ENCODE measurements around the gene SYNPR.

SYNPR gene

DNA sequence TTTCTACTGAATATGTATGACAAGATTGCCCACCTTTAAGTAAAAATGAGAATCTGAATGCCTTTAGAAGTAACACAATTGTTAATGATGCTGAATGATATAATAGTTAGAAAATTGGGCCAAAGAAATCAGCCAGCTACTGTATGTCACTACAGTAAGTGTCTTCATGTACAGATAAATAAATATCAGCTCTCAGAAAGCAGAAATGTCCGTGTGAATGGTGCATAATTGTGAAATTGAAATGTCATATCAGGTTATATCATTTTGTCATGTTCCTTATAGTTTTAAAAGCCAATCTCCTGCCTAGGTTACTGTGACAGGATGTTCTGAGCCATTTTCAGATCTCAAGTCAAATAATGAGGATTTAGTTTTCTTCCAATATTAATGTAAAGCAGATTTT lies 283.8 kb downstream of the SYNPR start:
- no peak for DNase-seq

DNA sequence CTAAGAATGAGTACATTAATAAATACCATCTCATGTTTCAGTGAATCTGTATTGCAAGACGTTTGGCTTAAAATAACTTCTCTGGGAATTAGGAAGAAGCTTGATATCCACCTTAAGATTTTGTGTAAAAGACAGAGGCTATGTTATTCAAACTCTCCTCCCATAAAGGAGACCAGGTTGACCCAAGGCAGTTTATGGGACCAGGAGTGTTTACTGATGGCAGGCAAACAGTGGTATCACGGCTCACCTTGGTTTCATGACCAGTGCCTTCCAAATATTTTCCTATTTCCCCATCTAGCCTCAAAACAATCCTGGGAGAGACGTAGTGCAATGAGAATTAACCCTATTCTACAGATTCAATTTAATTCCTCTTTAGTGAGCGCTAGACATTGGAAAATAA lies 284.2 kb downstream of the SYNPR start:
- no peak for DNase-seq

DNA sequence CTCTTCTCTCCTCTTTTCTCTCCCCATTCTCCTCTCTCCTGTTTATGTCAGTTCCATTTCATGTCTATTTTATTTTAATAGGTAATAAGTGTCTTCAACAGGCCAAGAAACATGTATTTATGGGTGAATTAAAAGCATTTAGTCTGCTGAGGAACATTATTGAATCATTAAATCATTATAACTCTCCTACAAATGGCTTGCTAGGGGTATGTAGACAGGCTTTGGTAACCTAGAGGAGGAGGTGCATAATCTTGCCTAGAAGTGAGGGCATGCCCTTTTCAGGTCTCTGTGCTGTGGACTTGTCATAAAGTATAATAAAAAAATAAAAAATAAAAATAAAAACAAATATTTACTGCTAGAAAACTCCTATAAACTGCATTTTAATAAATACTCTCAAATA lies 285.5 kb downstream of the SYNPR start:
- DNase-seq = no peak

DNA sequence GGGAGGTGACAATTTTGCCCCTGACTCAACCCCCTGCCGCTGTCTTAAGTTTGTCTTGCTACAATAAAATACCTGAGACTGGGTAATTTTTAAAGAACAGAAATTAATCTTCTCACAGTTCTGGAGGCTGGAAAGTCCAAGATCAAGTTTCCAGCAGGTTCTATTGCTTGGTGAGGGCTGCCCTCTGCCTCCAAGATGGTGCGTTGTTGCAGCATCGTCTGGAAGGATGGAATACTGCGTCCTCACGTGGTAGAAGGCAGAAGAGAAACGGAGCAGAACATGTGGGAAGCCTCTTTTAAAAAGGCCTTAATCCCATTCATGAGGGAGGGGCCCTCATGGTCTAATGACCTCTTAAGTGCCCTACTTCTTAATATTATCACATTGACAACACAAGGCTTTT lies 287.1 kb downstream of the SYNPR start:
- DNase-seq = no peak

DNA sequence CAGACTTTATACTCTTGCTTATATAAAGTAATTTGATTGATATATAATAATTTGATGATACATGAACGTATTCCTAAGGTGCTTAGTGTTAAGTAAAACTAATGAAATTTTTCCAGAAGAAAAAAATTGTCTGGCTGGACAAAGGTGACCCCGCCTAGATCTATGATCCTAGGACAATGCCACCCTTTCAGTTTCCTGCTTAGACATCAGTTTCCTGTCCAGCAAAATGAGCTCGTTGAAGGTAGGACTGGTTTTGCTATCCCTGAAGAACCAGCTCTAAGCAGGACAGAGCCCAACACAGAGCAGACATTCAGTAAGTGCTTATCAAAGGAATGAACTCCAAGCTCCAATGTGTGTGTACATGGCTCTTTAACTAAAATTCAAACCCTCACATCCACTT lies 293.6 kb downstream of the SYNPR start:
- no peak for DNase-seq

DNA sequence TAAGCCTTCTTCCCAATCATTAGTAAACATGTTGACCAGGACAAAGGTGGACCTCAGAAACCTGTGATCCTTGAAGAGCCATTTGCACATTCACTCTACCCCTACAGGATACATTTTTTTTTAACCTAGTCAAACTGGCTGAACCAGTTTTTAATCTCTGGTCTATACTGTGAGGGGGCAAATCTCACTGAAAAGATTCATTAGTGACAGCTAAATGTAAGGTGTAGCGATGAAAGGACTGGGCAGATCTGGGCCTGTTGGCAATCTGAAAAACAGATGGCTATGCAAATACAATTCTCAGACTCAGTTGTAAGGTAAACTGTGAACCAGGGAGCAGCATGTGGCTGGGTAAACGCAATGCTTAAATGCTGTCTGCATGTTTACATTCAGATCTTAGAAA lies 298.7 kb downstream of the SYNPR start:
- DNase-seq = no peak

DNA sequence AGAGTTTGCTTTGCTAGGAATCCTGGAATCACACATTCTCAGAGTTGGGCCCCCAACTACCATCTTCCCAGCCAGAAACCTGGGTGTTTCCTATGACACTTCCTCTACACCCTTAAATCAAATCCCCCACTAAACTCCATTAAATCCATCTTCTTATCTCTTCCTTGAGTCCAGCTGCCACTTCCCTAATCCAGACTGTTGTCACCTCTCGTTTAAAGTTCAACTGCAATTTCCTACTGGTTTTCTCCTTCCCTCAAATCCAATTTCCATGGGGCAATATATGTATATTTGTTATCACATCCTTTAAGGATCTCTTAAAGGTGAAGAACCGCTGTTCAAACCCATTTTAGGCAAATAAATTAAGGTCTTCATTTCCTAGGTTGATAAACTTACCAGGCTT lies 300.8 kb downstream of the SYNPR start:
- DNase-seq = no peak

DNA sequence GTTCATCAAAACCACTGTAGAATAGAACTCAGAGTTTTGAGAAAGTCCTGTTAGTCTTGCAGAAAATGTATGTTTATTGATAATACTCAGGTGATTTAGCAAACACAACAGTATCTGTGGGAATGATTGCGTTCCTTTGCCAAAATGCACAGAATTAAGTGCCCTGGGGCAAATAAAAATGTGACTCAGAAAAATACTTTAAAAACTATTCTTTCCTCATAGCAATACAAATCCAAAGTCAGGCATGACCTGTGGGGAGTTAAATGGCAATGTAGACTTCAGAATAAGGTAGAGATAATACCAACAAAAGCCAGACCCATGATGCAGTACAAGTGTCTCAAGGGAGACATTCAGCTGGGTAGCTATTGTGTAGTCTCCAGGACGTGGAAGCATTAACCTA lies 302.0 kb downstream of the SYNPR start:
- DNase-seq = no peak

DNA sequence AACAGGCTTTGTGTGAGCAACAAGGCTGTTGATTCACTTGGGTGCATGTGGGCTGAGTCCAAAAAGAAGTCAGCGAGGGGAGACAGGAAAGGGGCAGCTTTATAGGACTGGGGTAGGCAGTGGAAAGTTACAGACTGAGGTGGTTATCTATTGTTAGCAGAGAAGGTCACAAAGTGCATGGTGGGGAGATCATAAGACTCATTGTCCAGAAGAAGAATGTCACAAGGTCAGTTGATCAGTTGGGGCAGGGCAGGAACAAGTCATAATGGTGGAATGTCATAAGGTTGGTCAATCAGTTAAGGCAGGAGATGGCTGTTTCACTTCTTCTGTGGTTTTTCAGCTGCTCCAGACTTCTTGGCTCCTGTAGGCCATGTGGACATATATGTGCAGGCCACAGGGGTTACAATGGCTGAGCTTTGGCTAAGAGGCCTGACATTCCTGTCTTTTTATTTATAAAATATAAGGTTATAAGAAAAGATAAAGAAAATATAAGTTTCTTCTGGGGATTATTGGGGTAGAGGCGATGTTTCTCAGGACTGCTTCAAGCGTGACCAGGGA lies 304.9 kb downstream of the SYNPR start:
- DNase-seq = no peak

DNA sequence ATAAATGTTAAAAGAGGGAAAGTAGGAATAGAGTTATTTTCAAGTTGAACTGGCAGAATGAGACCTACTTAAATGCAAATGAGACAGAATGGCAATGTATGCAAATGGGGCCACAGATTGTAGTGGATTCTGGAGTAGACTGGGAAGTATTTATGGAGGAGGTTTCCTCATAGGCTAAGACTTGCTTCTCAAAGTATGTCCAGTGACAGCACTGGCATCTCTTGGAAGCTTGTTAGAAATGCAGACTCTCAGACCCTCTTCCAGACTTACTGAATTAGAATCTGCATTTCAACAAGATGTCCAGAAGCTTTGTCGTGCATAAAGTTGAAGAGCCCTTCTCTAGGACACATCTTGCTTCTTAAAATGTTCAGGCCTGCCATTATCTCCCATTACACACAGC lies 306.6 kb downstream of the SYNPR start:
- DNase-seq = no peak

DNA sequence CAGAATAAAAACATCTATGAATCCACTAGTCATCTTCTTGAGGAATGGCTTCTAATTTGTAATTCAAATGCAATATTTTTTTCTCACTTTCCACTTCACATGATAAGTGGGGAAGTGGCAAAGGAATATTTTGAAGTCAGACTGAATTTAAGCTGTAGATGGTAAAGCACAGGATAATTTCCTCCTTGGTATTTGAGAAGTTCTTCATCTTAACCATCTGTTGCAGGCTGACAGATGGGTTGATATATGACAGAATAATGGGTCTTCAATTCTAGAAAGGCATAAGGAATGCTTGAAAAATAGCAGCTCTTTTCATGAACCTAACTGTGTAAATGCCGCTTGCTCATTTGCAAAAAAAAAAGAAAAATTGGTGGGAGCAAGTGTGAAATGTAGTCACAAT lies 307.8 kb downstream of the SYNPR start:
- DNase-seq = no peak

DNA sequence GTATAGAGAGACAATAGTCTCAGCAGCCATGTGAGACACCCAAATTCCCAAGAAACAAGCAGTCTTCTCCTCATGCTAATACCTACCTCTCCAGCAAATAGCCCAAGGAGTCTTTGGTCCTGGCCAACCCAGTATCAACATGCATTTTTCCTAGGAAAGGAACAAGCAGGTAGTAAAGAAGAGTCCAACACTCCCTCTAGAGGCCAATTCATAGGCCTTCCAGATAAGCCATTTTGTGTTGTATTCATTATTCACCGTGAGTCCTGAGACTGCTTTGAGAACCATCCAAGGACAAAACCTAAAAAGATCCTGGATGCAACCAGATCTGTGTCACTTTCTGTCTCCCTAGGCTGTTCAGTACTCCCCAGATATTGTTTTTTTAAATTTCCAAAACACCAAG lies 310.8 kb downstream of the SYNPR start:
- no peak for DNase-seq

DNA sequence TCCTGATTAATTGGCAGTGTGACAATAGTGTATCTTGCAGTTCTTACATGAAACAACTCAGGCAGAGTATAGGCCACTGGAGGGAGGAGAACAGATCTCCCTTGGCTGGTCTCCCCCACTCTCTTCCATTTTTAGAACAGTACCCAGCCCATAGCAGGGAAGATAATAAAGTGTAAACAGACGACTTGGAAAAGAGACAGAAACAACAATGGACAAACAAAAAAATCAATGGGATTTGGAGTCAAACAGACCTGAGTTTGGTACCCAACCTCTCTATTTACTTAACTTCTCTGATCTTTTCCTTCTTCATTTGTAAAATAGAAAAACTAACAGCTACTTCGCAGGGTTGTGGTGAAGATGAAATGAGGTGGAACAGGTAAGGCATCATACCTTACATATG lies 315.7 kb downstream of the SYNPR start:
- no peak for DNase-seq

DNA sequence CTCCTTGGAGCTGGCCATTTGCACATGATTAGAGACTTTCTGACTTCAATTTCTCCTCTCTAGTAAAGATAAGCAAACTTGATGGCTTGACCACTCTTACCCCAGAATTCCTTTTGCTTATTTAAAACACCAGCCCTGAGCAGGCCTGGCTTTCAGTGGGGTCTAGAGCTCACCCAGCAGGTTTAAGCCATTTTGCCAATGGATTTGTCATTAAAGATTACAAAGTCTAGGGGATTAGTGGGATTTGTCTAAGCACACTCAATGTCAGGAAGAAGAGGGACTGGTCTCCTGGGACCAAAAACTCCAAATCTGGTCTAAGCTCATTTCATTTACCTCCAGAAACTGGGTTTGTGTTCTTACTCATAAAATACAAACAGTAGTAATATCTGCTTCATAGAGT lies 317.1 kb downstream of the SYNPR start:
- no peak for DNase-seq

DNA sequence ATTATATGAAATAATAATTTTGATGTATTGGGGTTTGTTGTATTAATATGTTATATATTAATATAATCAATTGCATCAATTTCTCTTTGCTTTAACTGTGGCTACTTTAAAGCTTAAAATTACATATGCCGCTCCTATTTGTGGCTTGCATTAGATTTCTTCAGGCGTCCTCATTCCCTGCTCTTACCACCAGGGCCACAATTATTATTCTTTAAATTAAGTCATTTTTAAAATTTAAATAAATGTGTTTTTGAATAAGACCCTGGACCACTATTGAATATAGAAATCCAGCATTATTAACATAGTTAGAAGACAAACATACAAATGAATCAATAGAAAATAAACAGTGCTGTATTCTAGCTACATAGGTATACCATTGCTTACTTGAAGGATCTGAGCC lies 318.9 kb downstream of the SYNPR start:
- DNase-seq = no peak

DNA sequence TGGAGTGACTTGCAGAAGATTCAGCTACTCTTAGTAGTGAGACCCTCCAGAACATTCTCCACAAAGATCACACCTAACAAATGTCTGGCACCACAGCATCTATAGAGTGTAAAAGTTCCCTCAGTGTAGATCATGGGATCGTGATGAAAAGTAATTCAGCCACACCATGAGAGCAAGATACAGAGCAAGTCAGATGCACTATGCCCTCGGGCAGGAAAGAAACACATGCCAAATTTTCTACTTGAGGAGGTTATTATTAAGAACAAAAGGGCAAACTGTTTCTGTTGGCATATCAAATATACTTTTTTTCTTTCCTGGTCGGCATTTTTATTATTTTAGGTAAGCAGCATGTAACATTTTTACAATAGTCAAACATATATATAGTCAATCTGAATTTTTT lies 329.6 kb downstream of the SYNPR start:
- DNase-seq = no peak

DNA sequence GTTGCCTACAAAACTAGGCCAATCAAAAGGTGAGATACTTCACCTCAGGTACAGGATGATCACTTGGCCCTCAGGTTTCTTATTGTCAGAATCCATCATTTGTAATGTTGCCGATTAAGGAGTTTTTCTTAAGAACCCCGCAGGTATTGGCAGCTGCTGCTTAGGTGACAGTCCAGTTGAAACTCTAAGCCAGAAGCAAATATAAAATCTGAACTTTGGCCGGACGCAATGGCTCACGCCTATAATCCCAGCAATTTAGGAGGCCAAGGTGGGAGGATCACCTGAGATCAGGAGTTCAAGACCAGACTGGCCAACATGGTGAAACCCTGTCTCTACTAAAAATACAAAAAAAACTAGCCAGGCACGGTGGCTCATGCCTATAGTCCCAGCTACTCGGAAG lies 331.3 kb downstream of the SYNPR start:
- DNase-seq = no peak

DNA sequence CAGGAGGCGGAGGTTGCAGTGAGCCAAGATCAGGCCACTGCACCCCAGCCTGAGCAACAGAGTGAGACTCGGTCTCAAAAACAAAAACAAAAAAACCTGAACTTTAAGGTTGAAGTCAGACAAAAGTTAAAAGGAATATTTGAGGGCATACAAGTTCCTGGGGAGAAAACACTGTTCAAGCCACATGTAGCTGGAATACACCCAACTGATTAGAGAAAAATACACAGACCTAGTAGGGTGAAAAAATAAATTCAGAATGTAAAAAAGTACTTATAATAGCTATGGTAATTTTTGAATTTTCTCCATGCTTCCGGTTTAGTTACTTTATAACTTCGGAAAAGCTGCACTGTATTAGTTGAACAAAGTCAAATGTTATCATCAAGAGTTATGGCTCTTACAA lies 331.7 kb downstream of the SYNPR start:
- DNase-seq = no peak

DNA sequence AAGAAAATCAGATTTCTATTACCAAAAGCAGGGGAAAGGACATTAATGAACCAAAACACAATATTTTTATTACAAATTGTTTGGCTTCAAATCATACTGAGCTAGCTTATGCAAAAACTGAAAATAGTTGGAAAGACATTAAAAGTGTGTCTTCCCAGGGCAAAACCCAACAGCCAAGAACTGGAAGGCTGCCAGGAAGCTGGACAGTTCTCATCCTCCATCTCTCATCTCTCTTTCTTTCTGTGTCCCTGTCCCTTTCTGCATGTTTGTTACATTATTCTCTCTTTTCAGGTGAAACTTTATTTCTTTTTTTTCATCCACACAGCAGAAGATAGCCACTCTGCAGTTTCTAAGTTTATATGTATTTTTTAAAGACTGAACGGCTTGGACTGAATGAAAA lies 333.3 kb downstream of the SYNPR start:
- no peak for DNase-seq

DNA sequence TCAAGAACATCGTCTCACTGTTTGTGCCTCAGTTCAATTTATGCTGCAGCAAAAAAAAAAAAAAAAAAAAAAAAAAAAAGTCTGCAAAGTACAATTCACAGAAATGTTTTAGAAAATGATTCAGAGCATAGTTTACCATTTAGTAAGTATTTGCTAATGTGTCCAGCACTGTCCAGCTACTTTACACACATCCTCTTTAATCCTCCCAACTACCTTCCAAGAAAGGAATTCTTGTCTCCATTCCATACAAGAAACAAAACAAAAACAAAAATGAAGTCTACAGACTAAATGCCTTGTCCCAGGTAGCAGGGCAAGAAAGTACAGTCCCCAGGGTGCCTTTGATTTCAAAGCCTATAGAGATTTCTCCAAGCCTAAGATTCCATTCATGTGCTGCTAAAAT lies 335.5 kb downstream of the SYNPR start:
- no peak for DNase-seq

DNA sequence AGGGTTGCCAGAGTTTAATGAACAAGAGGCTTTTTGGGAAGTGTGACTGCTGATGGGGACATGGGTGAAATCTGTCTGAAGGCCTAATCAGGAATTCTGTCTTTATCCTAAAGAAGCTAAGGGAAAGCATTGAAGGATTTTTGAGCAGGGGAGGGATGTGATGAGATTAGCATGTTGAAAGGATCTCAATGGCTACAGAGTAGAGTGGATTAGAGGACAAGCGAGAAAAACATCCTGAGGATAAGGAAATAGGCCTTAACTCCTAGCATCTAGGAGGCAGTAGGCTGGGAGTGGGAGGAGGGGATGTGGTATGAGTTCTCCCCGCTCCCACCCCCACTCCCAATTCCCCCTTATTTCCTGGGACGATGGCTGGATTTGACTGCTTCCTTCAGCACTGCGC lies 339.3 kb downstream of the SYNPR start:
- no peak for DNase-seq

DNA sequence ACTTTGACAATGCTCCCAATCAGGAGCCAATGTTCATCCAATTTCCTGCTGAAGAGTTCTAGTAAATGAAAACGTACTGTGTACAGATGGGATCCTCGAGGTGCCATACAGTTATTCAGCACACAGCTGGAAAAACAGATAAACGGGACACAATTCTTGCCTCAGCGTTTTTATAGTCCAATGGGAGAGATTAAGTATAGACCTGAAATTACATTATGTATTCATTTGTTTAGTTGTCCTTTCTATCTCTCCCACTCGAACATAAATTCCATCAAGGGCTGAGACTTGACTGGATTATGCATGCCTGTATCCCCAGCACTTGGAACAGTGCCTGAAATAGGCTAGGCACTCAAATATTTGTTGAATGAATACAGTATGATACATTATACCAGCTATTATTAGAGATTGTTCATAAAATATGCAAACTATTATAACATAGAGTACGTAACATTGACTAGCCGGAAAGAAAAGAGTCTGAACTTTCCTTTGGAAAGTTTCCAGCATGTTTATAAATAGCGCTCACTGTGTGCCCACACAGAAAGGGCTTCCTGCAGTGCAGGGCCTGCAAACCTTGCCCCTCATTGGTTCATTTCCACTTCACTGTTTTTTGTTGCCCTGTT lies 346.9 kb downstream of the SYNPR start:
- DNase-seq = no peak

DNA sequence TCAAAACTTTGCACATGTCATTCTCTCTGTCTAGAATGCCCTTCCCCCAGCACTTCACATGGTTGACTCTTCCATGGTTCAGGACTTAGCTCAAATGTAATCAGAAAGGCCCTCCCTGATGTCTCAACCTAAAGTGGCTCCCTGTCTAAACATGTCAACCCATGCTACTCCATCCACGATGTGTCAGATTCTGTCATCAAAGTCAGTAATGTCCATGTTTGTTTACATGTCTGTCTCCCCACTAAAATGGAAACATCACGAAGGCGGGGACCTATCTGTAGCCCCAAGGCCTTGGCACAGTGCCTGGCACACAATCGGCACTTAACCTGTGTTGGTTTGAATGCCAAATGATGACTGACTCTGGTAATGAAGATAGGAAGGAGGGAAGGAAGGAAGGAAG lies 353.6 kb downstream of the SYNPR start:
- no peak for DNase-seq

DNA sequence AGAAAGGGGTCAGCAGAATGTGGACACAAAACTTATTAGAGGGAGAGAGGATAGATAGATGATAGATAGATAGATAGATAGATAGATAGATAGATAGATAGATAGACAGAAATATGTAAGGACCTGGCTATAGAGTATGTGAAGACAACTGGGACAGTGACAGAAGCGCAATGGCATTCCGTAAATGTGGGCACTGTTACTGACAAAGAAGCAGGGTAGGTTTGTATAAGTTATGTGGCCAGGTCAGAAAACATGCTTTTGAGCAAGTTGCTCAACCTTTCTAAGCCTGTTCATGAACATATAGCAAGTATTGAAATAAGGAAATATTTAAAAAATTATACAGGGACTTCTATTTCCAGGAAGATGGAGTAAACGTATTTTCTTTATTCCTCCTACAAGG lies 357.1 kb downstream of the SYNPR start:
- no peak for DNase-seq

DNA sequence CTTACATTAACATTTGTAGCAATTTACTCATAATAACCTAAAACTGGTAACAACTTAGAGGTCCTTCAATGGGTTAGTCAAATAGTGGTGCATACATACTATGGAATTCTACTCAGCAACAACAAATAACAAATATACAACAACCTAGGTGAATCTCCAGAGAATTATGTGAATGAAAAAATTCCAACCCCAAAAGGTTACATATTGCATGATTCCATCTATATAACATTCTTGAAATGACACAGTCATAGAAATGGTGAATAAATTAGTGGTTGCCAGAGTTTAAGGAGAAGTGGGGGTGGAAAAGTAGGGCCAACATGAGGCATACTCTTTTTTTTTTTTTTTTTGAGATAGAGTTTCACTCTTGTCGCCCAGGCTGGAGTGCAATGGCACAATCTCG lies 361.7 kb downstream of the SYNPR start:
- no peak for DNase-seq

DNA sequence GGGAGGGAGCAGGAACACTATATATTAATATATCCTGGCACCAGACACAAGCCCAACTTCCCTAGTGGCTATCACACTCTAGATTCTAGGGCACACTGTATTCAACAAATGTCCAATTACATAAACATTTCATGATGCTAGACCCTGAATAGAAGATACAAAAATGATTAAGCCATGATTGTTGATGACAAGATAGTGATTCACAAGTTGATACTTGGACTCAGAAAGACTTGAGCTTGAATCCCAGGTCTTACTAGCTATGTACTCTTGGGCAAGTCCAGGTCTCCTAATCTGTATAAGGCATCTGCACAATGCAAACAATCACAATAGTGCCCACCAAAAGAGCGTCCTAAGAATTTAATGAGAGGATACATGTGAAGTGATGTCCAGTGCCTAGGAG lies 364.4 kb downstream of the SYNPR start:
- DNase-seq = no peak
